NCI-H2196 treated with DMSO at 0.1 percent for 48 hours (cell line): Measurements from ENCODE around the gene TSPAN2.
A peak's percentile ranks its signal among the peaks of the same experiment; 100 is the strongest.

ENCODE experiments used
- DNase-seq: peaks from one replicate; lab custom pipeline; 2025; ENCODE audit not compliant: unreplicated experiment; lab: John Stamatoyannopoulos, UW

Gene TSPAN2

DNA sequence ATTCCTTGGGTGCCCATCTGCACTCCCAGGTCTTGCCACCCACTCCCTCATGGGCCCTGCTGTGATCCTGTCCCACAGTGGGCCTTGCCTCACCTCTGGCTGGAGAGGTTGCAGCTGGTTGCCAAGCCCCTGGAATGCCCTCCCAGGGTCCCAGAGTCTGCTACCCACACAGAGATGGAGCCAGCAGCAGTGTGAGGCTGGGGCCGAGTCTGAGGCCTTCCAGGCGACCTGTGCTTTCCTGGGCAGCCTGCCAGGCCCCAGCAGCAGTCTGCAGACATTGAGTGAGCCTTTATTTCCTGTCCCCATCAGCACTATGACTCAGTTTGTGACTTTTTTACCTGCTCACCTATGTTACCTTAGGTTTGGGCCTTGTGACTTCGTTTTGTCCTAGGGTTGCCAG is 25.0 kb upstream of the TSPAN2 start:
- no peak for DNase-seq

DNA sequence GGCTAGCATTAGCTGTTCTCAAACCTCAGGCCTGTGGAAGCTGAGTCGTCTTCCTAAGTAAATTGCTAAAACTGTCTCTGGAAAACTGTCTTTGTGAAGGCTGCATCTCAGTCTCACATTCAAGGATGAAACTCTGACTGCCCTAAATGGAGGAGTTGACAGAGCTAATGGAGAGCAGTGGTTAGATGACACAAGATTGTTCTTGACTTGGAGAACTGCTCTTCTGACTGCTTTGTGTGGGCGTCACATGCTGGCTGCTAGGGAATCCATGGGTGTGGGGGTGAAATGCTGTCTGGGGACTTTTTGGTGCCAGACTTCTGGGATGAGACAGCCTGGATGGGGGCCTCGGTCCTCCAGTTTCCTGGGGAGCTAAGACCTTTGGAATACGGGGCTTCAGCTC is 24.5 kb upstream of the TSPAN2 start:
- DNase-seq, result no peak

DNA sequence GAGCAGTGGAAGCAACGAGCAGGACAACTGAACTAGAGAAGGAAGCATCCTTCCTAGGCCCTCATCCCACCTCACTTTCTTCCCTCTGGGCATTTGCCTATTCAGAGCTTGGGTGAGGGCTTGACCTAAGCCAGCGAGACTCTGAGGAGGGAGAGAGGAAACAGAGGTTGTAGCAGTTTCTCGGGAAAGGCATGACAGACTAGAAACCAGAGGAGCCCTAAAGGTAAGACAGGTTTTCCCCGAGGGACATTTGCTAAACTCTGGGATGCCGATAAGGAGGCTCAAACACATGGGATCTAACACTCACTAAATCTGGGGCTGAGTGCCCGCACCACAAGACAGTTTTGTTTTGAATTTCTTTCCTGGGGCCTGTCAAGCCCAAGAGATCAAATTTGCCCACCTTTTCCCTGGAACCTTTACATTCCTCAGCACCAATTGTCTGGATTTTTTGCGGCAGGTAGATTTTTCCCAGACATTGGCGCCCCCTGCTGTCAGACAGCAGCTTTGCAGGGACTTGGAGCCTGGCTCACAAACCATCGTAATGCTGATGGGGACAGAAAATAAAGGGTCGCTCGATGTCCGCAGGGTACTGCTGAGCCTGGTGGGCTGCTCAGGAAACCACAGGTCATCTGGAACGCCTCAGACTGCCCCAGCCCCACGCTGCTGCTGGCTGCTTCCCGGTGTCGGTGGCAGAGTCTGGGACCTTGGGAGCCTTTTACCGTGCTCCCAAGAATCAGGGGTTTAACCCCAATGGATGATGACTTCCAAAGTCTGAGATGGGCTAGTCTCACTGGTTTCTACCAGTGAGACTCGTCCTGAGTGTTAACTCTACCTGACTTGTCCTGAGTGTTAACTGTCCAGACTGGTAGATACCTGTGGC is 23.4 kb upstream of the TSPAN2 start:
- DNase-seq, result no peak

DNA sequence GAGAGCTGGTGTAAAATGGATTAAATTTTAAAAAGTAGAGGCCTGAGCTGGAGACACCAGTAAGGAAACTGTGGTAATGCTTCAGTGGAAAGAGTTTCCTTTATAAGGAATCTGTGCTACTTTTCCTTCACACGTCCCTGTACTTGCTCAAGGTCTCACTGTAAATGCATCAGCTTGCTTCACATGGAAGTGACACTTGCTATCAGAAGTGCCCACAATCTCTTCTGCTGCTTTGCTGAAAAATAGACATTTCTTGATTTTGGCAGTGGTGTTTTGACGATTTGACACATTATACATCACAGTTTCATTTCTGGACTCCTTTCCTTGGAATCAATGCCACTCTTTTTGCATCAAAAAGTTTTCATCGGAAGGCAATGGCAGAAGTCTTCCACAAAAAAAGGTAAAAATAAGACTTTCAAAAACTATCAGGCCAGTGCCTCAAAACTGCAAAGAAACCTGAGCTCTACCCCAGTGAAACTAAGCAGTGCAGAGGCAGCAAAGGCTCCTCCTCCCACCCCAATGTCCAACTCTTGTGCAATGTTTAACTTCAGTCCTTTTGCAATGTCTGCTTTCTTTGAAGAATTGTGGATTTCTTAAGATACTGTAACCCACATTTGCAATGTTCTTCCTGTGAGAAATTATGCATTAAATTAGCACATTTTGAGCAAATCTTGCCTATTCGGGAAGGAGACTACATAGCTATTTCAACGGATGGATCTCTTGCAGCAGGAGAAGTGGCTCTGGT is 18.4 kb upstream of the TSPAN2 start:
- no peak for DNase-seq

DNA sequence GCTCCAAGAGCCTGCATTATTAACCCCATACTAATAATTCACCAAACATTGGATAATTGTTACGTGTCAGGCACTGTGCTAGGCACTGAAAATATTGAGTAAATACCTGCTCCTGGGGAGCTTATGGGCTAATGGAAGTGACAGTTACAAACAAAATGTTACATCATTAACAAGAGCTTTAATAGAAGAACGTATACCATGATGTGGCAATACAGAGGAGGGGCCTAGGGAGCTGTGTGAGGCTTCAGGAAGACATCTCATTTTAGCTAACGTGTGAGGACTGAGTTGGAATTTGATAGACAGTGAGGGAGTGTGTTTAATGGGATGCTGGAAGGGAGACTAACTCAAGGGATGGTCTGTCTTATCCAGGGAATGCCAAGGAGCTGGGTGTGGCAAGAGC is 16.5 kb upstream of the TSPAN2 start:
- DNase-seq, result no peak

DNA sequence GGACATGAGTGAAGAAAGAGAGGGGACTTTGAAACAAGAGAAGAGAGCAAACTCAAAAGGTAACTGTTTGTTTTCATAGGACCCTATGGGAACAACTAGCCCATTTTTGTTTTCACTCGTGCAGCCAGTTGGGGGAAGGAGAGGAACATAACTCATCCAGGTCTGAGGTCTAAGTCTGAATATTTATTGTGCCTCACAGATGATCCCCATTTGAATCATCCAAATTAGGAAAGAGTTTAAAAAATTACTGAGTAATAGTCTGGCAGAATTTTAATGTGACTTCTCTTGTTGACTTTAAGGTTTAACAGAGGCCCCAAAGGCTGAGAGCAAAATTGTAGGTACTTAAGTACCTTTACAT is 10.4 kb upstream of the TSPAN2 start:
- no peak for DNase-seq

DNA sequence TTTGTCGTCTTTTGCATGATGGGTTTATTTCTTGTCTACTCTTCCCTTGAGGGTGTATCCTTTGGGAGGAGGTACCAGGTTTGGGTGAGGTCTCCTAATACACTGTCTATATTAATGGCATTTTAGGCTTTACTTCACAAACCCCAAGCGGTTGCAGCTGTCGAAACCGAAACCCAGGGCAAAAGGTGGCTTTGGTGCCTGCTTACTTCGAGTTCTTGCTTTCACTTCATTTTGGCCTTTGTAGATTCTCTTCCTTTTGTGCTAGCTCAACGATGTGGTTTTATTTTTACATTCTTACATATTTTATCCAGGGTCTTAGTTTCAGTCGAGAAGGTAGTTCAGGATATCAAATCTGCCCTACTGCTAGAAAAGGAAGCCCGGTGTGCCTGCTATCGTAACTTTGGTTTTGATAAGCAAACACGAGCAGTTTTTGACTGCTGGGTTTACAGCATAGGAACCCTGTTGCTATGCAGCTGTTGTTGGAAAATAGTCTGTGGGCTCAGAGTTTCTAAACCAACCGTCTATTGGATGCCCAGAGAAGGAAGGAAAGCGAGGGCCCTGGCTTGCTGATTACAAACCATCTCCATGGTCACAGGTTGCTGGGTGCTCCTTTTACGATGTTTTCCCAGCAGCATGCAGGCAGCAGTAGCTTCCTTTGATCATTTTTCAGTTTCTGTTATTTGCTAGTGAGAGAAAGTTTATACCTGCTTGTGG is 9.8 kb upstream of the TSPAN2 start:
- DNase-seq, result peak; percentile 5

DNA sequence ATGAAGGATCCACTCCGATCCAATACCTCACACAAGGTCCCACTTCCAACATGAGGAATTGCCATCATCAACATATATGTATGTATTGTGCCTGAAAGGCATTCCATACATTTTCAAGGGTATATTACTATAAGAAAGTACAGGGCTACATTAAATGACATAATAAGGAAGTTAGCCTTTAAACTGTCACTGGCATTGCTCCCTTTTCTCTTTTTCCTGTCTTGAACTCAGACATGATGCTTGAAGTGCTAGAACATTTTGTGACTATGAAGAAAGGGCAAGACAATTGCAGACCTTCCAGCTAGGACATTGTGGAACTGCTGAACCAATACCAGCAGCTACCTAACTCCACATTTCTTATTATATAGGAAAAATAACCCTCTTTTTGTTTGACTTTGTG is 2.9 kb upstream of the TSPAN2 start:
- DNase-seq, result no peak

DNA sequence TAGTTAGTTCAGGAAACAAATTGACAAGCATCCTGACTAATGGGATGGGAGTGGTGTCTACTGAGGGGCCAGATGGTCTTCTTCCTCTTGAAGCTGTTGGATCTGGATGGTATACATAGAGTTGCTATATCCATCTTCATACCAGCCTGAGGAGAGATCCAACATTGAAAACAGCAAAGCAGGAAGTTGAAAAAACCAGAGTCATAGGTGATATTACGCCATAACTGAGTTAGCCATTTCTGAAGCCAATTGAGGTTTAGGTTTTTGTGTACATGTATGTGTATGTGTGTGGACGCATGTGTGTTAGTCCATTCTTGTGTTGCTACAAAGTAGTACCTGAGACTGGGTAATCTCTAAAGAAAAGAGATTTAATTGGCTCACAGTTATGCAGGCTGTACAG is 2.3 kb upstream of the TSPAN2 start:
- DNase-seq, result no peak

DNA sequence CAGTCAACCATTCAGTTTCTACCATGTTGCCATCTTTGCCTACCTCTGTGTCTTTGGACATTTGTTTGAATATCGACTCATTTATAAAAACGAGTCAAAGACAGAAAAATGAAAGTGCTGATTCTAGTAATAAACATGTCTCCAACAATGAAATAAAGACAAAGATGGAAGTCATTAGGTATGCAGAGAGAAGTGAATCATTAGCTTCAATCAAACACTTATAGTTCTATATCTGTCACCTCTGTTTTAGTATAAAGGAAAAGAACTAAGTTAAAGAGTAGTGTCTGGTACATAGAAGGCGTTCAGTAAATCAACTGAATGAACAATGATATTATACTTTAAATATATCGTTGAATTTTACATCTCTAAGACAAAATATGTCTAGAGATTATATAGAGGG is 1.7 kb upstream of the TSPAN2 start:
- DNase-seq, result no peak

DNA sequence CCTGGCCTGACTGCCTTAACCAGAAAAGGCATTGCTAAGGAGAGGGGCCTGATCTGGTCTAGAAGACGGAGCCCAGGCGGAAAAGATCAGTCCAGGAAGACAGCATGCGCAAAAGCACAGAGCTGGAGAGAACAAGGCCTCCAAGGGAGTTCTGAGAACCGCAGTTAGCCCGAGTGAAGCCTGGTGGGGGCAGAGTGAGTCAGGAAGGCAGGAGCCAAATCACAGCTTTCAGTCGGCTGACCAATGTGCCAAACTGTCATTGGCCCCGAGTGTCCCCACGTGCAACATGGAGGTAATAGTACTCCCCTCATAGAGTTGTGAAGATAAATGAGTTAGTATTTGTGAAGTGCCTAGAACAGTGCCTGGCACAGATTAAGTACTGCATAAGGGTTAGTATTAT is 1.2 kb upstream of the TSPAN2 start:
- DNase-seq, result no peak

DNA sequence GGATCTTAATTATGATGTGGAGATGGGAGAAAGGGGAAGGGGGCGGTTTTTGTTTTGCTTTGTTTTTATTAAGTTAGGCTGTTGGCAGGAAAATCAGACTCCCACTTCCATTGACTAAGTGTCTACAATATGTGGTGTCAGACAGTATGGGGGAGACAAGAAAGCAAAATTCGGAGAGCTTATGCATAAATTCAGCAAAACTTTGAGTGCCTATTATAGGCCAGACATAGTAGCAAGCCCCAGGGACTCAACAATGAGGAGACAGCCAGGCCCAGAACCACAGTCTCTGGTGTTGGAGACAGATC is 835 bp upstream of the TSPAN2 start:
- no peak for DNase-seq

DNA sequence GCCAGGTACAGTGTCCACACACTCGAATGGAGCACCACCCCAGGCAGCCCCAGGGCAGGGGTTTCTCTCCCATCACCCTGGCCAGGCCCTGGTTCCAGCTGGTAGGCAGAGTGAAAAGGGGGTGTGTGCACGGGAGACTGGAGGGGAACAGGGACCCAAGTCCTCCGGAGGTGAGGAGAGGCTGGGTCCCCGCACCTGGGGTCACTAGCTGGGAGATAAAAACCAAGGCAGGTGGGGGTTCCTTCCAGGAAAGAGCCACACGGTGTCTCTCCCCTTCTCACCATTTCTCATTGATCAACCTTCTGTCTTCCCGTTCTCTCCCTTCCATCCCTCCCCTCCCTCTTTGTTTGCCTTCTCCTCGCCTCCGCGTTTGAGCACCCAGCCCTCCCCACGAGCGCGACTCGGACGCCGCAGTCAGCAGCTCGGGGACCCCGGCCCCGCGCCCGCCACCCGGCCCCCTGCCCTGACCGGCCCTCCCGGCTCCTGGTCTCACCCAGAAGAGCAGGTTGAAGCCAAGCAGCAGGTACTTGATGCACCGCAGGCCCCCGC is 358 bp downstream of the TSPAN2 start:
- no peak for DNase-seq

DNA sequence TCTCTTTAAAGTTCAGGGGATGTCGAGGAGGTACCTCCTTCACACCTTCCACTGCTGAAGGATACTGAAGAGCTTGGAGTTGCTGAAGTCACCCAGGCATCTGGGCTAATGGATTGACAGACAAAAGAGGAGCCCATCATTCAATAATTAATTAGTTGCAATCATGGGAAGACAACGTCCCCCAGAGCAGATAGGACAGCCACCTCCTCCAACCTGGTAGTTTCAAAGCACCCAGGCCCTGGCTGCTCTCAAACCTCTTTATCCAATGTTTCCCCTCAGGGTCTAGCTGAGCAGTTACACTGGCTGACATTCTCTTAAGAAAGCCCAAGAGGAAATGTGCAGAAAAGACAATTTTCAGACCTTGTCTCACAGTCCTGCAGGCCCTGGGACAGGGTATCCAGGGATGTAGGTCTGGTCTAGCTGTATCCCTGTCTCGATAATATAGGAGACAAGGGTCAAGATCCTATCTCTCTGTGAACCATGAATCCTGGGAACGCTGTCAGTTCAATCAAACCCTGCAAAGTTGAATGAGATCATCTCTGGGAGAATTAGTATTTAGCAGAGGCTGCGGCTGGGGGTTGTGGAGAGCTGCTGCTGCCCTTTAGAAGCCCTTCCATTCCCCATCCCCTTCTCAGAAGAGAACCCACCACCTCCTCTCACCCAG is 1.1 kb downstream of the TSPAN2 start:
- no peak for DNase-seq

DNA sequence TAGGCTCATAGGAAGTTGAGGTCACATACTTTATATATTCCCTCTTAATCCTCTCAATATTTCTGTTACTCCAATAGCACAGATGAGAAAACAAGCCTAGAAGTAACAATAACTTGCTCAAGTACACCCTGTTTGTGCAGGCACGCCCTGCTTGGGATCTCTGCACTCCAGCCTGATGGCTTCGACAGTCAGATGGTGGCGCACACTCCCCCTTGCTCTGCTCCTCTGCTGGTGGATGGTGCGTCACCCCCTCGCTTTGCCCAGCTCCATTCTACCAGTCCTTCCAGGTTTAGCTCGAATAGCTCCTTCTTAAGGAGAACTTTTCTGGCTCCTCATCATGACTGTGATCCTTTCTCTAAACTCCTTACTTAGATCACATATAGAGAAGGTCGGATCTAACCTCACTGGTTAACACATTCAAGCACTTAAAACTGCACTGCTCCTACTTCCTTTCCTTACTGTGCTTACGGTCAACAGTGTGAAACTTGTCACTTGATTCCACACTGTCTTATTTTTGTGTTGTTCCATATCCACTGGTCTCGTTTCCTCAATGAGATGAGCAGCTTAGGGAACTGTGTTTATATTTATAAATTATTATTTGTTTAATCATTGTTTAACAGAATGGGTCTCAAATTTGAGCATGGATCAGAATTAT is 3.0 kb downstream of the TSPAN2 start:
- no peak for DNase-seq

DNA sequence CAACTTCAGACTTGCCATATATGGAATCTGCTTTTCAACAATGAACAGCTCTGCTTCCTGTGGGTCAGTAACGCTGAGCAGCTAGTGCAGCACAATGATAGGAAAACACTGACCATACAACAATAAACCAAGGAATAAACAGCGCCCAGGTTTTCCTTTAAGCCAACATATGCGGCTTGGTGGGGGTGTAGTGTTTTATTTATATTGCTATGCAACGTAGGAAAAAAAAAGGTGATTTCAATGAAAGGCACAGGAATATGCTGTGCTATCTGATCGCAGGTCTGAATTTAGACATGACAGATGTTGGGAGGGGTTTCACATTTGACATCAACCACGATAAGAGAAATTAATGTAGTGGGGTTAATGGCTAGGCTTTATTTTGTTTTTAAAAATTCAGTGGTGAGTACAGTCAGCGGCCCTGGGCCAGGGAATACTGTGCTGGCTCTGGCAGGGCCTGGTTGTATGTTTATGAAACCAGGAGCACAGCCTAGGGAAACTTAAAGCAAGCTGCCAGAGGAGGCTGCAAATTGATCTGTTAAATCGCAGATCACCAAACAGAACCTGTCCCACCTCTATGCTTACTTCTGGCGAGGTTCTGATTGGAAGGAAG is 4.3 kb downstream of the TSPAN2 start:
- no peak for DNase-seq

DNA sequence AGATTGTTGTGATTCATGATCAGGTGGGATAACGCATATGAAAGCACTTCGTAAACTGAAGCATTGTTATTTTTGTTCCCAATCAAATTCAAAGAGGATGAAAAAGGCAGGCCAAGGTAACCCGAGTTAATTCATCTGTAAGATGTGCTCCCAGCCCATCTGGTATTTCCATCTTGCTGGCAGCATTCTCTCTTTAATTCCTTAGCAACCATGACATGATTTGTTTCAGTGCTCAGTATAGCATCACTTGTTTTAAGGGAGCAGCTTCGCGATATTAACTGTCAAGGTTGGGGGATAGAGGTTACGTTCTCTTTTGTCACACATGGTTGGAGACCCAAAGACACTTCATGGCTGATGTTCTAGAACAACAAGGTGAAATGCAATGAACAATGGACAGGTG is 6.4 kb downstream of the TSPAN2 start:
- DNase-seq, result no peak

DNA sequence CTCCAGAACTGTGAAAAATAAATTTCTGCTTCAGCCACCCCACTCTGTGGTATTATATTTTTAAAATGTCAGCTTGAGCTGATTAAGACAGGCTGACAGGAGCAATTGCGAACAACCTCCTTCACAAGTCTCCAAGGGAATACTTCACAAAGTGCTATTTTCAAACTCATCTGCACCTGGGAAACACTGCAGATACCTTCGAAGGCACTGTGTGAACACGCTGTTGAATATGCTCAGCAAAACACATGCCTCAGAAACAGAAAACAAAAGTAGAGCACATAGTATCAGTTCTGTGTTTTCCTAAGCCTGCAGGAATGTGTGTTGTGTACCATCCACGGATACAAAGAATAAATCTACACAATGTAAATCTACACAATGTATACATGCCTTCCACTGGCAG is 10.6 kb downstream of the TSPAN2 start:
- no peak for DNase-seq

DNA sequence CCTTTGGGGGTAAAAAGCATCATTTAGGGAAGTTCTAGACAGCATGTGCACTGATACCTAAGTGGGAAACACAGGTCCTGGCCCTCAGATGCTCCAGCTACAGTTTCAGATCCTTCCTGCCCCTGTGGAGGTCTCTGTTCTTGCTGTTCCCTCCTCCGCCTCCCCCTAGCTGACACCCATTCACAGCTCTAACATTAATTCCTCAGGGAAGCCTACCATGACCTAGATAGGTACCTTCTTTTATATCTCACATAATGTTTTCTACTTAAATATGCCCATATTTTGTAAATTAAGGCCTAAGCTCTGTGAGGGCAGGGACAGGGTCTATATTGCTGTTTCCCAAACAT is 11.3 kb downstream of the TSPAN2 start:
- DNase-seq, result no peak

DNA sequence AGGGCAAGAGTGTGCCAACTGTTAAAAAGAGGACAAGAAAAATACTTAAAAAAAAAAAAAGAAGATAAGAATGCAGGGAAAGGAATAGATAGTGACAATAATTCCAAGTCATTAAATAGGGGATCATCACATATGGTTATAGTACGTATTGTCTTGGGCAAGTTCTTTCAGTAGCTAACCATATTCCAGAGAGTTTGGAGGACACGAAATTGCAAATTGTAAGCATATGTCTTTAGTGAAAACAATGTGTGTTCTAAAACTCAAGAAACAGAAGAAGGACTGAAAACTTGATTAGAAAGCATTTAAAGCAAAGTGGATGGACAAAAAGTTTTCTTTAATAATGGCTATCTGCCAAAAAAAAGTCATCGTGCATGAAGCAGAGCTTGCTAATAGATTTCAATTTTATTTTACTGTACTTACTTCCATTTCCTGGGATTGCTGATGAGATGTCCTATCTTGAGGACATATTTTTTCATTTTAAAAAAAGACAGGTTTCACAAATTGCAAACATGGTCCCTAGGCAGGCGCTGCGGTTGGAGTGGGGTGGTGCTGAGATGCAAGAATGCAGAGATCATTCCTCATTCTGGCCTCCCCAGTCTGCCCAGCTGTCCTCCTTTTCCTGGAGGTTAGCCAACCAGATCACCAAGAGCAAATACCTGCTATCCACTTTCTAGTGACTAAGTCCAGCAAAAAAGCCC is 11.9 kb downstream of the TSPAN2 start:
- no peak for DNase-seq
